Activated CD4-positive, alpha-beta T cell treated with anti-CD3 and anti-CD28 coated beads for 1 hour (primary cell): ENCODE data around the gene DCAF11.

Source experiments
- DNase-seq: peaks from one replicate; pipeline ENCODE4 v3.0.0-alpha.2; 2020

The DCAF11 gene

DNA sequence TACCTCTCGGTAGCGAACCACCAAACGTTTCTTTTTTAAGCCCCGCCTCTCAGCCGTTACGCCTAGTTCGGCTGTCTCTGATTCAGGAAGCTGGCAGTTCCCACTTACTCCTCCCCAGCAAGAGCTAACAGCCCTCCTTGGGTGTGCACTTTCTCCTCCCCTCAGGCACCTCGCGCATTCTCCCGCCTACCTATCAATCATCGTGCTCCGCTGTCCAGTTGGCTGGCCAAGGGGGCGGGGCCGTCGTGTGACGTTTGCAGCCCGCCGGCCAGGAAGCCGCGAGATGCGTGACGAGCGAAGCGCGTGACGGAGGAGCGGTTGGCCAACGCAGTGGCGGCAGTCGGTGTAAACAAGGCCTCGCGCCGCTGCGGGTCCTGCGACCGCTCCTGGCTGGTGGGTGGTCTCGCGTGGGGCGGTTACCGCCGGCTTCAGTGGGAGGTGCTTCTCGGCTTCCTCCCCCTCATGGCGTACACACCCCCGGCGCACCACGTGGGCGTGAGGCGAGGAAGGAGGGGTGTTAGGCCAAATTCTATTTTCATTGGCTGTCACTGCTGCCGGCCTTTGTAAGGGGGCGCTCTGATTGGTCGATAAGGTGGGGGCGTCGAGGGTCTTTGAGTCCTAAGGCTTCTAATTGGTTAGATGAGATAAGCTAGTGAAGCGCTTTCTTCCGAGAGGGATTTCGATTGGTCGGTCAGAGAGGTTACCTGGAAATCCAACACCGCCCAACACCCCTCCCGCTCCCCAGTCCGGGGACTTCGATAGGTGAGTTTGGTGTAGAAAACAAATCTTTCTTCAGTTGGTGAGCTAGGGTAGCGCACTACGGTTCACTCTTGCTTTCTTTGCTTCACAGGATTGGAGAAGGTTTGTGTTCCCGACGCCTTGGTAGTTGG, at the start of gene DCAF11, which contains the start of gene NRL:
Gene DCAF11, plus strand, starts transcription at position 246 of the 890 bp plus-strand sequence. CDS start 818 bp downstream, outside the sequence.
Gene NRL, minus strand, starts transcription at position 418 of the 890 bp plus-strand sequence. CDS start 32,101 bp downstream, outside the sequence.
- DNase-seq: peak; percentile 97

DNA sequence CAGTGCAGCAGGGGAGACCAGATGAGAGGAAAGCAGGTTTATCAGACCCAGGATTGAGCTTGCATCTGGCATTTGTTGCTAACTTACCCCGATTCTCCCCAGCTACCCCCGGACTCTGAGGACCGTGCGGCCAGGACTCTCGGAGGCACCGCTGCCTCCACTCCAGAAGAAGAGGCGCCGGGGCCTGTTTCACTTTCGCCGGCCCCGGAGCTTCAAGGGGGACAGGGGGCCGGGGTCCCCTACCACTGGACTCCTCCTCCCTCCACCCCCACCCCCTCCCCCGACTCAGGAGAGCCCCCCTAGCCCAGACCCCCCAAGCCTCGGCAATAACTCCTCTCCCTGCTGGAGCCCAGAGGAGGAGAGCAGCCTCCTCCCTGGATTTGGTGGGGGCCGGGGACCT, 49.7 kb upstream of the DCAF11 start:
- DNase-seq: no peak

DNA sequence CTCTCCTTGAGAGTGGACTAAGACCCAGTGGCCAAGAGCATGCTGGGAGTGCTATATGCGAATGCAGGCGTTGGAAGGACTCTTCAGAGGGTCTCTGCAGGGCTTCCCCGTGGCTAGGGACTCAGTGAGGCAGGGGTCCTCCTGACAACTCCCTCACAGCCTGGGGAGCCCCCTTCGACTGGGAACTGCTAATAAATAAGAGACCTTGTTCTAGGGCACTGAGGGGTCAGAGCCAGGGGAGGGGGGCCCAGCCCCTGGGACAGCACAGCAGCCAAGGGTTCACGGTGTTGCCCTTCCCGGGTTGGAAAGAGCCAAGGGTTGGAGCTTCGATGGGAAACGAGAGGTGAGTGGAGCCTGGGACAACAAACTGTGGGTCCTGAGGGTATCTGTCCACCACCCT, 49.2 kb upstream of the DCAF11 start:
- DNase-seq: no peak

DNA sequence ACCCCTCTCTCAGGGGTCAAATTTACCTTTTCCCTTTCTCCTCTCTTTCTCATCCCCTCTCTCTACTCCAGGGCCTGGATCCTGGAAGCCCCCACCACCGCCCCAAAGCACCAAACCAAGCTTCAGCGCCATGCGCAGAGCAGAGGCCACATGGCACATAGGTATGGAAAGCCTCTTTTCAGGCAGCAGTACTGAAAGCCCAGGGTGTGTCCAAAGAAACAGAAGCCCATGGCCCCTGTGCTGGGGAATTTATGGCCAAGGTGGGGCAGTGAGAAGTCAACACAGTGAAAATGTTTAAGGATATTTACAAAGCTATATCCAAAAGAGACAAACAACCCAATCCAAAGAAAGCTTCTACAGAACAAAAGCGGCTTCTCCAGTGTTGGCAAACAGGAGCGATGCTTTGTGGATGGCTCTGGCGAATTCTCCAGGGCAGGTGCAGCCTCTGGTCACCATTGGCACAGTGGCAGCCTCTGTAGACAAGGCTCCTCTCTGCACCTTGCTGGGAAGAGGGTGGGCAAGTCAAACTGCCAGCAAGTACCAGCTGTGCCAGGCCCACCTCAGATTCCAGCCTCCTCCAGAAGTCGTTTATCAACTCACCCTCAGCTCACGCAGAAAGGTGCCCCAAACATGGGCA, 48.0 kb upstream of the DCAF11 start:
- DNase-seq: no peak

DNA sequence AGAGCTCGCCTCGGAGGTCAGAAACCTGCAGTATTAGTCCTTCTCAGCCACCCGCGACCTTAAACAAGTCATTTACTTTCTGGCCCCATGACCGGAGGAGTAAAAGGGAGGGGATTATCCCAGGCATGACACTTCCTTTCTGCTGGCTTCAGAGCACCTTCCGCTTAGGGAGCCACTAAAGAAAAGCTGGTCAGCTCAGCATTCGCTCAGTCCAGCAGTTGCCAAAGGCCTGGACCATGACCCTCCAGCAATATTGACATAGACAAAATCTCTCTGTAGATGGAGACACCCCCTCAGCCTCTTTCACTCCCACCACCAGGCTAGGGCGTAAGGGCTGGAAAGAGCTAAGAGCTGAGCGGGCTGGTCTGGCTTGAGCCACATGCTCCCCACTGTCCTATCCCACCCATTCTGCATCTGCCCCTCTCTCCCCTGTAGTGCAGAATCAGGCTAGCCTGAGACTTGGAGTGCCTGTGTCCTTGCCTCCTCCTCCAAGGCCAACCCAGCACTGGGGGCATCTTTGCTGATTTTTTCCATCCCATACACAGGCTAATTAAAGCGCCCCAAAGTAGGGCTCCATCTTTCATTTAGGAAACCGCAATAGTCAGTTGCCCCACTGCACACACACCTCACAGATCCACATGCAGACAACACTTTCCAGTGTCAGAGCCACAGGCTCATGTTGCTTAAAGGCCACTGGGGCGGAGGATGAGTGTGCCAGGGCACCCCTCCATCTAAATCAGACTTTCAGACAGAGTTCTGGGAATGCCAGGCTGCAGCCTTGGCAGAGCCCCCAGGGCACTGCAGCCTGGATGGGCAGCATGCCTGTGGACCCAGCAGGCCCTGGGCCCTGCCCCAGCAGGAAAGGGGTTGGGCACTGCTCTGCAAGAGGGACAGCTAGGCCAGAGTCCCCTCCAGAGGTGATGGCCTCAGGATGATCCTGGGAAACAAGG, 47.2 kb upstream of the DCAF11 start:
- DNase-seq: no peak

DNA sequence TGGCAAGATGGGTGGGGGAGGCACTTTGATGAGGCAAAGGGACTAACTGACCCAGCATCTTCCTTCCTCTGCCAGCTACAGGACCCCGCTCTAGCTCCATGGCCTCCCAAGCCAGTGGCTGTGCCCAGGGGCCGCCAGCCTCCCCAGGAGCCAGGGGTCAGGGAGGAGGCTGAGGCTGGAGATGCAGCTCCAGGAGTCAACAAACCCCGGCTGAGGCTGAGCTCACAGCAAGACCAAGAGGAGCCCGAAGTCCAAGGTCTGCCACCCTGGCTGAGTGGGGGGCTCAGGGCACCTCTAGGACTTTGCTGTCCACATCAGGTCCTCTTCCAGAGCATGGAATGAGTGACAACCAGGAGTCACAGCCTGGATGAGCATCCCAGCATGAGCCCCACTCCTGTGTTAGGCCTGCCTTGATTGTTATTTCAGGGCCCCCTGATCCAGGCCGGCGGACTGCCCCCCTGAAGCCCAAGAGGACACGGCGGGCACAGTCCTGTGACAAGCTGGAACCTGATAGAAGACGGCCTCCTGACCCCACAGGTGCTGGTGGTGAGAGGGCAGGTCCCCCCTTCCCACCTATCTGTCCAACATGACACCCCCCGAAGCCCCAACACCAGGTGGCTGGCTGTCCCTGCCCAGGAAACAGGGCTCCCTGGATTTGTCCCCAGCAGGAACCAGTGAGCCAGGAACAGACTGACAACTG, 45.7 kb upstream of the DCAF11 start:
- DNase-seq: no peak

DNA sequence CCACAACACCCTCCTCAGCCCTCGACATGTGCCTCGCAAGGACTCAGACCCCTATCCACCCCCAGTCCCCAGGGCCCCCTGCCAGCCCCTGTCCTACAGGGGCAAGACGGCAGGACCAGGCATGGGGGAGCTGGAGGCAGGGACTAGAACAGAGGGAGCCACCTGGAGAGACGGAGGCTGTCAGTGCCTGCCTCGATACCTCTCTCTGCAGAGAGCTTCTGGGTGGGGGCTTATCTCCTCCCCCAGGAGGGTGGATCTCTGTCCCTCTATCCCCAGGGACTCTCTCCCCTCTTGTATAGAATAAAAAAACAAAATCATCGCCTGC, 45.2 kb upstream of the DCAF11 start:
- DNase-seq: no peak

DNA sequence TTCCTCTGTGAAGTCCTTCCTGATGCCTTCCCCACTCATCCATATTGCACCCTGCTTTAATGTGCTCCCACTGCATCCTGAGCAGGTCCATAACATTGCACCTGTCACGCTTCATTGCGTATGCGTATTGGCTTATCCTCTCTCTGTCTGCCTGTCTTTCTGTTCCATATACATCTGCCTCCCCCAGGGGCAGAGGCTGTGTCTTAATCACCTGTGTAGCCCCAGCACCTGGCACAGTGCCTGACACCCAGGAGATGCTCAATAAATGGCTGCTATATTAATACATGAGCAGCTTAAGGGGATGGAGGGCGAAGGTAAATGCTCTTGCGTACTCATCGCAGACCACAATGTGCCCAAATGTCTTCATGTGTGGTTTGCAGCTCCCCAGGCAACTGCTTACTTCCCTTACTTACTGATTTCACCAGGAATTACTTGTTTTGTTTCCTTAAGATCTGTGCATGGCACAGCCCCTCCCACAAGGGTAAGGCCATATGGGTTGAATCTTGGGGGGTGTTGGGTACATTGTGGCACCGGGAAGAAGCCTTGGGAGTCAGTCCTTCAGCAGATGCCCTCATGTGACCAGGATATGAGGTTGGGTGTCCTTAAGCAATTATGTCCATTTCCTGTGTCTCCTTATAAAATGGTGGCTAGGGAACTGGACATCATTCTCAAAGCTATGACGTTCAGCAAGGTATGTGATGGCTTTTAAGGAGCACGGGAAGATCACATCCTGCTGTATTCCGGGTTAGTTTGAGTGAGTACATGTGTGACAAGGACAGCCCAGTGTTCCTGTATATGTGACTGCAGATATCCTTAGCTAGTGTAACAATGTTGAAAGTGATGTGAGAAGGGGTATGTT, 44.1 kb upstream of the DCAF11 start:
- DNase-seq: no peak

DNA sequence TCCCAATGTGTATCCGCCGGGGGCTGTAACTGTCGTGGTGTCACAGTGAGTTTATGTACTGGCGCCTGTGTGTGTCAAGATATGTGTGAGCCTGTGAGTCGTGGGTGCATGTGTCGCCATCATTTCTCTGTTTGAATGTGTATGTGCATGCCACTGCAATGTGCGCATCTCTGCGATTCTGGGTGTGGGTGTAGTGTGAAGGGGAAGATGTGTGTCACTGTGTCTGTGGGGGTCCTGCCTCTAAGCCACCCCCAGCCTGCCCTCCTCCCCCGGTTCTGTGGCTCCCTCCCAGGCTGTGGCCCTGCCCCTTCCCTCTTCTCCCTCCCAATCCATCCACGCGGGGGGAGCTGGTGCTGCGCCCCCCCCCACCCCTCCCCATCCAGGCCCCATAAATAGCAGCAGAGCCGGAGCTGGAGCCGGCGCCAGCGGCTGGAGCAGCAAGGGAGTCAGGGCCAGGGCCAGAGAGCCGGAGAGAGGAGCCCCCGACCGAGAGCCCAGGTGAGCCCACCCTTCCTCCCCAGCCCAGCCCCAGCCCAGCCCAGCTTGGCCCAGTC, 43.4 kb upstream of the DCAF11 start, which contains the start of gene CPNE6:
Gene CPNE6, plus strand, starts transcription at position 419 of the 554 bp plus-strand sequence. CDS start 1,375 bp downstream, outside the sequence.
- no peak for DNase-seq

DNA sequence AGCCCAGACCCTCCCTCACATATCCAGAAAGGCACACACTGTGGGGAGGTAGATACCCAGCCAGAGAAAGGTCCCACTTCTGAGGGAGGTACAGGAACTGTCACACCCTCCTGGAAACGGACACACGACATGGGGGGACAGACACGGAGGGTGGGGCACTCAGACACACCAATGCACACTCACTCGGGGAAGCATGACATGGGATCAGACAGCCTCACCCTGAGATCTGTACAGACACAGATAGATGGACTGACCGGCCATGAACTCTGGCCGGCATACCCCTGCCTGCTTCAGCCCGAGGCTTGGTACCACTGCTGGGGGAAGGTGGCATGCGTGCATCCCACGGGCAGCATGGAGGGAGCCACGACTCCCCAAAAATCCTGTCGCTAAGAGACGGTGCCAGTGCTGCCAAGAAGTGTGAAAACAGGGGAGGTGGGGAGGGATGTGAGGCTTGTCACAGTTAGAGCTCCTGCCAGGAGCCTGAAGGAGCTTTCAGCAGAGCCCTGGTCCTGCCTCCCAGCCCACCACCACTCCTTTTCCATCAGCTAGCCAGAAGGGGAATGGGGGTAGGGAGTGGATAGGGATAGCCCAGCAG, 42.6 kb upstream of the DCAF11 start:
- no peak for DNase-seq

DNA sequence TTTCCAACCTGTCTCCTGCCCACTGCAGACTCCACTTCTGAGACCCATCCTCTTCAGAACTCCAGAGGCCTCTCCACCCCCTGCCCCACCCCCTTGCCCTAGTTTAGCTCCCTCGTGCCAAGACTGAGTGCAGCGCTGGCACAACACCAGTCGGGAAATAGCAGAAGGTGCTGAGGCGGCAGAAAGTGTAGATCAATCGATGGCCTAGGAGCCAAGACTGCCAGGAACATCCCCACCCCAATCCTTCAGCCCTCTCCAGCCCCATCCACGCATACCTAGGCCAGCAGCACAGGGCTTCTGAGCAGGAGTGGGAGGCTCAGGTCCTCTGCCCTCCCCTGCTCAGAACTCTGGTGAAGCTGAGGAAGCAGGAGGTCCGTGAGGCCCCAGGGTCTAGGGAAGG, 42.1 kb upstream of the DCAF11 start:
- DNase-seq: no peak

DNA sequence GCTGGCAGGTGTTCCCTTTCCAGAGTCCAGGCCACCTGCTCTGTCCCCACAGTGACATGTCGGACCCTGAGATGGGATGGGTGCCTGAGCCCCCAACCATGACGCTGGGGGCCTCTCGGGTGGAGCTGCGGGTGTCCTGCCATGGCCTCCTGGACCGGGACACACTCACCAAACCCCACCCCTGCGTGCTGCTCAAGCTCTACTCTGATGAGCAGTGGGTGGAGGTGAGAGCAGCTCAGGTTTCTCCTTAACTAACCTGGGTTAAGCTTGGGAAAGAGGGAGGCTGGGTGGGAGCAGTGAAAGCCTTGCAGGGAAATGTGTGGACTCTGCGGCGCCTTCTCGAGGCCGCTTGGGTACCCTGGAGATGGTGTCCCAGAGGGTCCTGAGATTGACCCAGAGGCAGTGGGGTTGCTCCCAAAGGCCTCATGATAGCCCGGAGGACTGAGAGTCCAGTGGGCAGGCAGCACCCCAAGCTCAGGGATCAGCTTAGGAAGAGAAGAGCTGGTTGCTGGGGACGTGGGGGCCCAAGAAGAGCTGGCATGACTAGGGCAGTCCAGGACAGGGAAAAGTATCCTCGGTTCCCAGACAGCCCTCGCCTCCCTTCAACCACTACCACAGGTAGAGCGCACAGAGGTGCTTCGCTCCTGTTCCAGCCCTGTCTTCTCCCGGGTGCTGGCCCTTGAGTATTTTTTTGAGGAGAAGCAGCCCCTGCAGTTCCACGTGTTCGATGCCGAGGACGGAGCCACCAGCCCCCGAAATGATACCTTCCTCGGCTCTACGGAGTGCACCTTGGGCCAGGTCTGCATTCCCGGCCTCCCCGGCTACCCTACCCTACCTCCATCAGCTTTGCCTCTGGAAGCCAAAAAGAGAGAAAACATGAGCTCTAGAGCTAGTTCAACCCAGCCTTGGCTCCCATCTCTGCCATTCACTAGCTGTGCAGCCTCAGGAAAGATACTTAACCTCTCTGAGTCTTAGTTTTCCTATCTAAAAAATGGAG, 41.4 kb upstream of the DCAF11 start:
- DNase-seq: no peak

DNA sequence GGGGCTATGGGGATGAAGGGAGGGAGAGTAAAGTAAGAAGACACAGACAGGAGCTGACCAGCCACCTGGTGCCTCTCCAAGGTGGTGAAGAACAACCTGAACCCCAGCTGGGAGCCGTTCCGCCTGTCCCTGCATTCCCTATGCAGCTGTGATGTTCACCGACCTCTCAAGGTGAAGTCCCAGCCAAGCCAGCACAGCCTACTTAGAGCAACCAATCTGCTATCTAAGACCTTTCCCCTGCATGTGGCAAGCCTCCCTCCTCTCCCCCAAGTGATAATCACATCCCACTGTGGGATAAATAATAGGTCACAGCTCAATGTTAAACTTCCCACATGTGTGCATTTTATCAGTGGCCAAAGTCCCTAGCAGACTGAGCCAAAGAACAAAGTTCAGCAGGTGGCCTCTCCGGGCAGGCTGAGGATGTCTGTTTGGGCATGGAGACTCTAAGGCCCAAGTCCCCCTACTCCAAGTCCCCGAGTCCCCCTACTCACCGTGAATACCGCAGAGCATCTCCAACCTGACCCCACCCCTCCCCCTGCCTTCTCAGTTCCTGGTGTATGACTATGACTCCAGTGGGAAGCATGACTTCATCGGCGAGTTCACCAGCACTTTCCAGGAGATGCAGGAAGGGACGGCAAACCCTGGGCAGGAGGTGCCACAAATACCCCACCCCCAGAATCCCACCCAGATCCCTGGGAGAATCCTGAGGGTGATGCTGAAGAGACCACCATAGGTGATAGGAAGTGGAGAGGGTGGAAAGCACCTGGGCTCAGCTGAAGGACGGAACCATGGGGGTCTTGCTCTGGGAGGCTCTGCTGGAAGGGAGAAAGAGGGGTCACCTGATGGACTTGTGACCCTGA, 39.7 kb upstream of the DCAF11 start:
- DNase-seq: no peak

DNA sequence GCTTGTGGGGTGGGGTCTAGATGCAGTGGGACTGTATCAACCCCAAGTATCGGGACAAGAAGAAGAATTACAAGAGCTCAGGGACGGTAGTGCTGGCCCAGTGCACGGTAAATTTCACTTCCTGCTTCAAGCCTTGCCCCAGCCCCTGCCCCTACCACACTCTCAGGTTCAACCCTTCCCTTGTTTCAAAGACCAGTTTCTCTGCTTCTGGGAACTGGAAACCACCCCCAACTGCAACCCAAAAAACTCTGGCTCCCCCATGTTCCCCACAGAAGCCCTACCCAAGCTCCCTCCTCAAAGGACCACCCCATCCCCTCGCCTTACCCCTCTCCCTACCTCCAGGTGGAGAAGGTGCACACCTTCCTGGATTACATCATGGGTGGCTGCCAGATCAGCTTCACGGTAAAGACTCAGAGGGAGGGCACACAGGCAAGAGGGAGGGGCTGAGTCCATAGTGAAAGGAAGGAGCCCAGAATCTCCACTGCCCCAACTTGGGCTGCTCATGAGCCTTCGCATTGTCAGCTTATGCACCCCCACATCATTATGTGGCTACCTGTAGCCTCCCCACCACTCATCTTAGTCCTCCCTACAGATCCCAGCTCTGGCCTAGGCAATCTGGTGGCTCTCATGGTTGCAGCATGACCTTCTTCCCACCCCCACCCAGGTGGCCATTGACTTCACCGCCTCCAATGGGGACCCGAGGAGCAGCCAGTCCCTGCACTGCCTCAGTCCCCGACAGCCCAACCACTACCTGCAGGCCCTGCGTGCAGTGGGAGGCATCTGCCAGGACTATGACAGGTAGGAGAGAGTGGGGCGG, 38.9 kb upstream of the DCAF11 start:
- no peak for DNase-seq

DNA sequence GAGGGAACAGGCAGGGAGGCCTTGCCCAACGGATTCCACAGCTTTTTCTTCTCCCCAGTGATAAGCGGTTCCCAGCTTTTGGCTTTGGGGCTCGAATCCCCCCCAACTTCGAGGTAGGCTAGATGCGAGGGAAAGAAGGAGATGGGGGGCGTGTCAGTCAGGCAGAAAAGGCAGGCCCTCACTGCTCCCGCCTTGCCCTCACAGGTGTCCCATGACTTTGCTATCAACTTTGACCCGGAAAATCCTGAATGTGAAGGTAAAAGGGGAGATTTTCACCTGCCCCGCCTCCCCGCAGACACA, 38.3 kb upstream of the DCAF11 start:
- DNase-seq: no peak

DNA sequence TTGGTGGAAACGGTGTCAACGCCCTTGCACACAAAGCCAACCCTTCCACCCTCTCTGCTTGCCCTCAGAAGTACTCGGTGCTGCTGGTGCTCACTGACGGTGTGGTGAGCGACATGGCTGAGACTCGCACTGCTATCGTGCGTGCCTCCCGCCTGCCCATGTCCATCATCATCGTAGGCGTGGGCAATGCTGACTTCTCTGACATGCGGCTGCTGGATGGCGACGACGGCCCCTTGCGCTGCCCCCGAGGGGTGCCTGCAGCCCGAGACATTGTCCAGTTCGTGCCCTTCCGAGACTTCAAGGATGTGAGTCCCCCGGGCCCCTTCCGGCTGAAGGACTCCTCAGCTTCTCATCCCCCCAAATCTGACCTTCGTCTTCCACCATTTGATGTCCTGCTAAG, 37.5 kb upstream of the DCAF11 start:
- DNase-seq: no peak

DNA sequence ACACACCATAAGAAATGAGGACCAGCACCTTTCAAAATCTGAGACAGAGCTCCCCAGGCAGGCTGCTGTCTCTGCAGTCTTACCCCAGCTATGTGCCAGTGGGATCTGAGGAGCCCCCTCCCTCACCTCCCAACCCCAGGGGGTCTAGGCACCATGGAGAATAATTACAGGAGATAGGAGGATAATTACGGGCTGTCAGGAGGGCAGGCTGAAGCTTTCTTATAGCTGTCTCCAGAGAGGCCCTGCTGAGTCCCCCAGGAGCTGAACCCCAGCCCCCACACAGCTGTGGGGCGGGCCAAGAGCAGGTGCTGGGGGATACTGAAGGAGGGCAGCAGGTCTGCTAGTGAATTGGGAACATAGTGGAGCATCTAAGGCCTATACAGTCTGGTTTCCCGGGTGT, 36.4 kb upstream of the DCAF11 start:
- DNase-seq: no peak
